ENCODE results near the gene PPT1. TPM values are rescaled to one million over a fixed set of nuclear protein-coding genes. Genes with fewer than 3 reads are reported as not detected.

The PPT1 gene
- total and polyA plus RNA-seq, 2 of the 13 experiments (the other 11 are each of a cell fraction or from before 2014, with no cell fraction given): 129 TPM

GRCh38 chr1:40039757-40040510 is 57.1 kb downstream of the PPT1 start (continued):
- TF ChIP-seq PRDM15 (CRISPR knock-in tag; IDR thresholded peaks at IDR 0.05): no peak
- no peak; the same call in 1 of the 2 replicates for TF ChIP-seq KDM4B (CRISPR knock-in tag; IDR thresholded peaks at IDR 0.05)
- TF ChIP-seq PRDM10 (CRISPR knock-in tag; IDR thresholded peaks at IDR 0.05; ENCODE audit: low read depth): 0 out of 2 replicates have a peak, but pooled peaks have one; percentile 50
- TF ChIP-seq ZNF234 (CRISPR knock-in tag; conservative IDR thresholded peaks at IDR 0.05): no peak
- no peak for TF ChIP-seq GRHL1 (CRISPR knock-in tag; conservative IDR thresholded peaks at IDR 0.05)
- TF ChIP-seq ZNF12 (CRISPR knock-in tag; IDR thresholded peaks at IDR 0.05): no peak
- no peak; the same call in 1 of the 2 replicates for TF ChIP-seq ZNF142 (CRISPR knock-in tag; IDR thresholded peaks at IDR 0.05)
- no peak for TF ChIP-seq PLSCR1 (CRISPR knock-in tag; IDR thresholded peaks at IDR 0.05; ENCODE audit: borderline replicate concordance)
- TF ChIP-seq RFX1 (IDR thresholded peaks at IDR 0.05): no peak
- TF ChIP-seq JARID2 (CRISPR knock-in tag; IDR thresholded peaks at IDR 0.05; ENCODE audit: insufficient replicate concordance): no peak
